ENCODE results near the gene BBOX1. TPM values are rescaled to one million over a fixed set of nuclear protein-coding genes. Genes with fewer than 3 reads are reported as not detected.

Gene BBOX1
- total and polyA plus RNA-seq, 5 donors = 0.16 TPM; not detected in 4

DNA sequence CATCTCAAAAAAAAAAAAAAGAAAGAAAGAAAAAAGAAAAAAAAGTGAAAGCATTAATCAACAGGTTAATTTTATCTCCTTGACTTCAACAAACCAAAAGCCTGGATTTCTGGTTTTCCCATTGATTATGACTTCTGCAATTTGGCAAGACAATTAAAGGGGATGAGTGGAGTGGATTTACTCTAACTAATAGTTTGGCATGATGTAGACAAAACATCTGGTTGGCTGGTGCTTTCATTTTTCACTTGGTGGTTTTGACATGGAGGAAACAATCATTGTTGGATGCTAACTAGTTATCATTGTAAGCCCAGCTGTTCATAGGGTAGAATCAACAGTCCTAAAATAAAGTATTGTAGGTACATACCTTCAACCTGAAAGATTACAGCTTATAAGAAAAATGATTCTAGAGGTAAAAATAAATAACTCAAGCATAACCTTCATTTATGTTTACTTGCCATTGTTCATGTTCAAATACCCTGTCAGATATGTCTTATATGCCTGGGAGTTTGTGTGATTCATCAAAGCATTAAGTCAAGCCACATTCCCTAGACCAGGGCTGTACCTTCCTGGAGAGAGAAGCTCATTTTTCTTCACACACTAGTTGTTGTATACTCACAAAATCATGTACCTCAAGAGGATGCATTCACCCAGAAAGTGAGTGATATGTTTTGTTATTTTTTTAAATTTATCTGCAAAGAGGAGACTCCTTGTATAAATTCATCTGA is 31.6 kb upstream of the BBOX1 start:
- no peak overlapping the region for H3K27ac ChIP-seq (ENCODE audit: low read length)
- intact Hi-C loops (cut with DNase I) = no loop called here
- no peaks in the 10 kb centered on the region for H3K9me3 ChIP-seq (ENCODE audit: control insufficient read depth, low read length)
- H3K4me3 ChIP-seq (ENCODE audit: low read length) = no peak overlapping the region
- ATAC-seq (no peak), DNase-seq (no peak)
- no peaks in the 10 kb centered on the region for H3K4me1 ChIP-seq (ENCODE audit: control insufficient read depth, insufficient read depth, low read length)
- H3K27me3 ChIP-seq (ENCODE audit: control insufficient read depth, insufficient read depth) = no peaks in the 10 kb centered on the region

DNA sequence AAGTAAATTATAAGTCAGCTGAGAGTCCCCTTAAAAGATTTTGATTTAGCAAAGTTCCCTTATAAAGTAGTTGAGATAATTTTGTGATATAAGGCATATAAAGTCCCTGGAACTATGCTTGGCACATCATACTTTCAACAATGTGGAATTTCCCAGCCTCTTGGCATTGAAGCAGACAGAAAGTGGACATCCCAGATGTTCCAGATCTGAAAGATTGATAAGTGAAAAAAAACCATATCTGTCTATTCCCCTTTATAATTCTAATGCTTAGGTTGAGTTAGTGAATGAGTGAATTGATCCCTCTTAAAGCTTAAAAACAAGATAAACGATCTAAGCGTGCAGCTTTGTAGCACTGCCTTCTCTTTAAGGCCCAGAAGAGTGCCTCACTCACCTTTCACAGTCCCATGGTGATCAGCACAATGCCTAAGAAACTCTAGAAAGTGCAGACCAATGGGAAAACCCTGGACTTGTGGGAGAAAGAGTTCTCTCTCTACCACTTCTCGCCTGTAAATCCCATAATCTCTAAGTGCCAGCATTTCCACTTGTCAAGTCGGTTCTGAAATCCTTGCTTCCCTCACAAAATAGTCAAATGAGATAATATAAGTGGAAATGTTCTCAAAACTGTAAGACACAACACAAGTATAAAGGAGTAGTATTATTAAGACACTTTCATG is 28.9 kb upstream of the BBOX1 start:
- no peaks in the 10 kb centered on the region for H3K9me3 ChIP-seq (ENCODE audit: control insufficient read depth, low read length)
- intact Hi-C loops (cut with DNase I) = no loop called here
- no peak for ATAC-seq
- no peak overlapping the region for H3K4me3 ChIP-seq (ENCODE audit: low read length)
- H3K27ac ChIP-seq (ENCODE audit: low read length) = no peak overlapping the region
- no peaks in the 10 kb centered on the region for H3K4me1 ChIP-seq (ENCODE audit: control insufficient read depth, insufficient read depth, low read length)
- 50% methylated on average over 4 of the region's 4 CpGs for WGBS
- DNase-seq = no peak
- no peaks in the 10 kb centered on the region for H3K27me3 ChIP-seq (ENCODE audit: control insufficient read depth, insufficient read depth)

DNA sequence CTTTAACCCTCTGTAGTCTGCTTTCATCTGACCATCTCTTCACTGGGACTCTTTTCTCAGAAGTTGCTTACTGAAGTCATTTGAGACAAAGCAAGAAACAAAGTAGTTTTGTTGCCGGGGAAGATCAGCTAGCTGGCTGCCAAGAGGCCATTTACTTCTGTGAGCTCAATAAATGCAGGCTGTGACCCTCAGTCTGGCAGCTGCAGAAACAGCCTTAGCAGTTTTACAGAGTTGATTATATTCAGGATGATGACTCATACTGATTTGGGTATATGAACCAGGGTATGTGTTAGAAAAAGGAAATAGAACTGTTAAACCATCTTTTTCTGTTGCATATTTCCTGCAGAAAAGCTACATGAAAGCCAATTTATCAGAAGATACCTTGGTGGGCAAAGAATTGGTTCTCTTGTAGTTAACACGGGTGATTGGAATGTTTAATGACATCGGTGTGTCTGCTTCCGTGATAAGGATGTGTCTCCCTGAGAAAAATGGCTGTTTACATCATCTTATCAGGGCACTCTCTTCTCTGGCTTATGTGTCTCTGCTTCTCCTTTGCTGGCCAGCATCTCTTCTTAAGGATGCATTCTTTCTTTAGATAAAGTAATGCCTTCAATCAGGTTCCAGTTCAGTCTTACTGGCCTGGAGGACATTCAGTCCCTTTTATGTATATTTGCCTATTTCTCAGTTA is 28.2 kb upstream of the BBOX1 start:
- Histone ChIP-seq H3K4me1 (ENCODE audit: control insufficient read depth, insufficient read depth, low read length) (no peaks in the 10 kb centered on the region), H3K27ac (ENCODE audit: low read length) (no peak overlapping the region), H3K4me3 (ENCODE audit: low read length) (no peak overlapping the region), H3K27me3 (ENCODE audit: control insufficient read depth, insufficient read depth) (no peaks in the 10 kb centered on the region), H3K9me3 (ENCODE audit: control insufficient read depth, low read length) (no peaks in the 10 kb centered on the region)
- peak in 1 of 2 donors; percentile 47 for ATAC-seq
- intact Hi-C loops (cut with DNase I) = no loop called here
- peak in 2 of 3 donors; percentile 22 to 60 for DNase-seq
- WGBS = 11% methylated on average over 4 of the region's 4 CpGs

DNA sequence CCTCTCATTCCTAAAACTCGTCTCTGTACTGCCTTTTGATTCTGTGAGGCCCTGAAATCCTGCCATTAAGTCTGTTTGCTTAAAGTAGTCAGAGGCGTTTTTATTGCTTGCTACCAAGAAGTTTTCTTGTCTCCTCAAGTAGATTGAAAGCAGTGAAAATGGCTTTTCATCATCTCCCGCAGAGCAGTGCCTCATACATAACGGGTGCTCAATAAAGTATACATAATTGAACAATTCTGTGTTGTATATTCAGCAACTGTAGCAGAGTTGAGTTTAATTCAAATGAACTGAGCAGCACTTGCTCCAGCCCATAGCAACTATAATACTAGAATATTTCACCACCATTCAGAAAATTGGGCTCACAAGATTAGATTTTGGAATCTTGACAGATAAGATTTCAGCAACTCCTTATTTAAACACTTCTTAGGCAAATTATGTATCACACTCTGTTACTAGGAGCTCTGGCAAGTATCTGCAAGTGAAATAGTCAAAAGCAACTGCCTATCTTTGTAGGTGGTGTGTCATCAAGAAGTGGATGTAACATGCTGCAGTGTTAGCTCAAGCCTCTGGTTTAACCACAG is 26.7 kb upstream of the BBOX1 start:
- Histone ChIP-seq H3K4me1 (ENCODE audit: control insufficient read depth, insufficient read depth, low read length) (no peaks in the 10 kb centered on the region), H3K4me3 (ENCODE audit: low read length) (no peak overlapping the region), H3K9me3 (ENCODE audit: control insufficient read depth, low read length) (no peaks in the 10 kb centered on the region), H3K27me3 (ENCODE audit: control insufficient read depth, insufficient read depth) (no peaks in the 10 kb centered on the region), H3K27ac (ENCODE audit: low read length) (no peak overlapping the region)
- DNase-seq = no peak
- ATAC-seq = peak; percentile 48 to 80
- WGBS = 46% methylated on average over 4 of the region's 4 CpGs
- intact Hi-C loops (cut with DNase I) = no loop called here

DNA sequence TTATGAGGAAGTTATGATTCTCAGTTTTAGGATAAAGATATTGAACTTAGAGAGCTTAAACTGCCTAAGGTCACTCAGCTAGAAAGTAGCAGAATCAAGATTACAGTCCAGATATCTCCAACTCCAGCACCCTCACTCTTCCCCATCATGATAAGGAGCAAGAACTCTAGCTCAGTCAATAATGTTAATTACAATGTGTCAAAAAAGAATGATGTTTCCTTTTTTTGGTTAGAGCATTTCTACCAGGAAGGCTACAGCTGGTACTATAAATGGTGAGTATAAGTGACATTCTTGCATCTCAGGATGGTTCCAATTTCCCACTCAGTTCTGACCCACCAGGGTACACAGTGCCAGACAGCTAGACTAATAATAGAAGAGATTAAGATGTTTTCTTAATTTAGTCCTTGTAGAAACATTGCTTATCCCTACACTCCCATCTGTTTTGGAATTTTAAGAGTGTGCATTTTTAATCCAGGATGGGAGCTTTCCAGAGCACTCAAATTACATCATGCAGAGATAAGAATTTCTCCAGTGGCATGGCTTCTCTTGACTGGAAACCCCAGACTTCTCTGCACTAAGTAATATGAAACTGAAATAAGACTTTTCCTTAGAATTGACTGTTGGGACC is 21.6 kb upstream of the BBOX1 start:
- Histone ChIP-seq H3K27me3 (ENCODE audit: control insufficient read depth, insufficient read depth) (no peaks in the 10 kb centered on the region), H3K9me3 (ENCODE audit: control insufficient read depth, low read length) (no peaks in the 10 kb centered on the region), H3K4me3 (ENCODE audit: low read length) (no peak overlapping the region), H3K4me1 (ENCODE audit: control insufficient read depth, insufficient read depth, low read length) (no peaks in the 10 kb centered on the region), H3K27ac (ENCODE audit: low read length) (no peak overlapping the region)
- DNase-seq = no peak
- ATAC-seq = peak; percentile 51 to 89
- intact Hi-C loops (cut with DNase I) = no loop called here

DNA sequence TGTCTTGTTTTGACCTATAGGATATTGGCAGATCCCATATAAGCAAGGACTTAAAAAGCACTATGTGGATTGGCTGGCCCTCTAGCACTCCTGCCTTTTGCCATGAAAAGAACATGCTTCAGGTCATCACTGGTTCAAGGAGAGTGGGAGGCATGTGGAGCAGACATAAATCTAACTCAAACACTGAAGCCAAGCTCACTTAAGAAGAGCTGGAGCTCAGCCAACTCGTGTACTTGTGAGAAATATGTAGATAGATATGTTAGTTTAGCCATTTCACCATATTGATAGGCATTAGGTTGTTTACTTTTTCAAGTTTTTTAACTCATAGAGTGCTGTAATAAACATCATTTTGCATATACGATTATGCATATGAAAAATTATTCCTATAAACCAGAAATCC is 19.9 kb upstream of the BBOX1 start:
- Histone ChIP-seq H3K27ac (ENCODE audit: low read length) (no peak overlapping the region), H3K27me3 (ENCODE audit: control insufficient read depth, insufficient read depth) (no peaks in the 10 kb centered on the region), H3K4me3 (ENCODE audit: low read length) (no peak overlapping the region), H3K4me1 (ENCODE audit: control insufficient read depth, insufficient read depth, low read length) (no peaks in the 10 kb centered on the region), H3K9me3 (ENCODE audit: control insufficient read depth, low read length) (no peaks in the 10 kb centered on the region)
- WGBS = 57% methylated on average over 2 of the region's 2 CpGs
- intact Hi-C loops (cut with DNase I) = no loop called here
- DNase-seq (no peak), ATAC-seq (no peak)

DNA sequence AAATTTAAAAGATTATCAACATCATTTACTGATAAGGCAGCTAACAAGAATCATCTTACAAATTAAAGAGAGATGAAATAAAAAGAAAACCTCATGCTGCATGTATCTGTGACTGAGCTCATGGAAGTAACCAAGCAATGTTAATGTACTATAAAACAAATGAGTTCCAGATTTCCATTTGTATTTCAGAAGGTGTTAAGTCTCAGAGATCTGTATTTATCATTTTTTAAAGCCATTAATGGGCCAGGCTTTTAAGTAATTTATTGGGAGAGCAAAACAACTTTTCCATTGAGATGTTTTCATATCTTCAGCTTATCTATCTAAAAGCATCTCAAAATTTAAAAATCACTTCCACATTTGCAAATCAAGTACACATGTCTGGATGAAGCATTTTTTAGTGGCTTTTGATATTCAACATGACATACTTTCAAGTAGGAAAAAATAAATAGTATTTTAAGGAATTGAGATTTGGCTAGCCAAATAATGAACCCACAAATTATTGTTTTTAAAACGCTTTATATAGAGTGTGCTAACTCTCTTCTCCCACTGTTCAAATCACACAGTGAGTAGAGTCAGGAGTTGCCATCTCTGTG is 17.9 kb upstream of the BBOX1 start:
- WGBS = 77% methylated on average over 1 of the region's 1 CpG
- ATAC-seq (no peak), DNase-seq (no peak)
- H3K27me3 ChIP-seq (ENCODE audit: control insufficient read depth, insufficient read depth) = no peaks in the 10 kb centered on the region
- H3K9me3 ChIP-seq (ENCODE audit: control insufficient read depth, low read length) = no peaks in the 10 kb centered on the region
- H3K4me3 ChIP-seq (ENCODE audit: low read length) = no peak overlapping the region
- H3K4me1 ChIP-seq (ENCODE audit: control insufficient read depth, insufficient read depth, low read length) = no peaks in the 10 kb centered on the region
- intact Hi-C loops (cut with DNase I) = no loop called here
- no peak overlapping the region for H3K27ac ChIP-seq (ENCODE audit: low read length)

DNA sequence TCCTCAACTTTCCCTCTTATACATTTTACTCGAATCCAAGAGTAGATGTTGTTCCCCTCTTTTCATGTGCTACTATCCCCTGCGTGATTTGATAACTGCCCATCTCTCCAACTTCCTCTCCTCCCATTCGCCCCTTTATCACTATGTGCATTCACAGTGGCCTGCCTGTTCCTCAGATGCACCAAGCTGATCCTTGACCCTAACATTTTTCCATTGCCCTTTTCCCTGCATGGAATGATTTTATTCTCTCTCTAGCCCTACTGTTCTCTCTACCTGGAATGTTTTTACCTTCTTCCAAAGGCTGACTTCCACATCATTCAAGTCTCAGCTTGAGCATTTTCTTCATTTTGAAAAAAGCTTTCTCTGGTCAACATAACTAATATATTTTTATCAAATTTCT is 15.8 kb upstream of the BBOX1 start:
- Histone ChIP-seq H3K4me1 (ENCODE audit: control insufficient read depth, insufficient read depth, low read length) (no peaks in the 10 kb centered on the region), H3K9me3 (ENCODE audit: control insufficient read depth, low read length) (no peaks in the 10 kb centered on the region), H3K4me3 (ENCODE audit: low read length) (no peak overlapping the region), H3K27me3 (ENCODE audit: control insufficient read depth, insufficient read depth) (no peaks in the 10 kb centered on the region), H3K27ac (ENCODE audit: low read length) (no peak overlapping the region)
- intact Hi-C loops (cut with DNase I) = no loop called here
- 75% methylated on average over 3 of the region's 3 CpGs for WGBS
- DNase-seq (no peak), ATAC-seq (no peak)

DNA sequence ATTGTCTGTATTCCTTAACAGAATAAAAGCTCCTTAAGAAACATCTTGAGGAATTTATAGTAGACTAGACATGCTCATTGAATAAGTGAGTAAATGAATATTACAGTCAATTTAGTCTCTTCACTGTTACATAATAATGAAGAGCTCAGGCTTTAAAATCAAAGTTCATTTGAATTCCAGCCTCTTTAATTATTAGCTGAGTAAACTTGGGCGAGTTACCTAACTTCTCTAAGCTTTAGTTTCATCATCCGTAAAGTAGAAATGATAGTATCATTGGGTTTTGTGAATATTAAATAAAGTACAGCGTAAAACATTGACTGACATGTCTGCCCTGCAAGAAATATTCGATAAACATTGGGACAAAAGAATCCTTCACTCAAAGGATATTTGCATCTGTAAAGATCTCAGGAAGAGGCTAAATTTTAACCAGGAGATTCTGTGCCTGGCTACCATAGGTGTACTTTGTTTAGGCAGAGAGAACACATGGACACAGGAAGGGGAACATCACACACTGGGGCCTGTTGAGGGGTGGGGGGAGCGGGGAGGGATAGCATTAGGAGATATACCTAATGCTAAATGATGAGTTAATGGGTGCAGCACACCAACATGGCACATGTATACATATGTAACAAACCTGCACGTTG is 15.2 kb upstream of the BBOX1 start:
- DNase-seq = no peak
- H3K9me3 ChIP-seq (ENCODE audit: control insufficient read depth, low read length) = no peaks in the 10 kb centered on the region
- intact Hi-C loops (cut with DNase I) = no loop called here
- H3K4me3 ChIP-seq (ENCODE audit: low read length) = no peak overlapping the region
- no peak overlapping the region for H3K27ac ChIP-seq (ENCODE audit: low read length)
- no peak for ATAC-seq
- H3K27me3 ChIP-seq (ENCODE audit: control insufficient read depth, insufficient read depth) = no peaks in the 10 kb centered on the region
- no peaks in the 10 kb centered on the region for H3K4me1 ChIP-seq (ENCODE audit: control insufficient read depth, insufficient read depth, low read length)
- 90% methylated on average over 6 of the region's 6 CpGs for WGBS

DNA sequence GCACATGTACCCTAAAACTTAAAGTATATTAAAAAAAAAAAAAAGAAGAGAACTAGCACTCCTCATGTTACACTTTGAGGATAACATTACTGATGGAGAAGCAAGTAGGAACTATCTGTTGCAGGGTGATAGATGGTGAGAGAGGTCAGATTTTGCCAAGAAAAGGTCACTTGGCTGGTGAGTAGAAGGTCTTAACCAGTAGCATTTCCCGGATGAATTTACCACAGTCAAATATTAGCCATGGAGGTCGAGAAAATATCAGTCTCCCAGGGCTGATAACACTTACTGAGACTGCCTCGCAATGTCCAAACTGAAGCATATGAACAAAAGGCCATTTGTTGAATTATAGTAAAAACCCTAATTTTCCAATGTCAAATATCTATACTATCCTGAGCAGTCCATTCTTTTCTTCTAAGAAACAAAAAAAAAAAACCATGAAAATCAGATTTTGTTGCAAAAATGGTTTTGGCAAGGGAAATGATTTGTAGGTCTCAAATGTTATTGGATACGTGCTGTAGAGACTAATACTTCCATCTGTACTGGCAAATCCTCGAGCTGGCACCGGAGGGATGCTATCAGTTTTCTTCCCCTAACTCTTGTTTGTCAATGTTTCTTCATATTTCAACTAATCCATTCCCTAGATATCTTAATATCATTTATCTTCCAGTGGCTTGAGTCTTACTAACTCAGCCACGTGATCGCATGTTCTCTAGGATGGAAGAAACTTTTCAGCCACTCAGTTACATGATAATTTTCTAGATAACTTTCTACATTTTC is 14.5 kb upstream of the BBOX1 start:
- Histone ChIP-seq H3K9me3 (ENCODE audit: control insufficient read depth, low read length) (no peaks in the 10 kb centered on the region), H3K4me1 (ENCODE audit: control insufficient read depth, insufficient read depth, low read length) (no peaks in the 10 kb centered on the region)
- 66% methylated on average over 8 of the region's 8 CpGs for WGBS

More for the DNA sequence above, 14.5 kb upstream of the BBOX1 start:
- ATAC-seq (no peak), DNase-seq (no peak)
- no peak overlapping the region for H3K4me3 ChIP-seq (ENCODE audit: low read length)
- intact Hi-C loops (cut with DNase I) = no loop called here
- no peaks in the 10 kb centered on the region for H3K27me3 ChIP-seq (ENCODE audit: control insufficient read depth, insufficient read depth)
- H3K27ac ChIP-seq (ENCODE audit: low read length) = no peak overlapping the region

Measured in right cardiac atrium (tissue), 5 donors.